Fibroblast of skin of left biceps (primary cell): ENCODE results near the gene SDR39U1.

Experiments used
- DNase-seq, 2 experiments: peaks; one replicate each; pipeline ENCODE4 v3.0.0-alpha.2; 2013; ENCODE audit warnings: low read depth in 2 of 2

SDR39U1 gene

DNA sequence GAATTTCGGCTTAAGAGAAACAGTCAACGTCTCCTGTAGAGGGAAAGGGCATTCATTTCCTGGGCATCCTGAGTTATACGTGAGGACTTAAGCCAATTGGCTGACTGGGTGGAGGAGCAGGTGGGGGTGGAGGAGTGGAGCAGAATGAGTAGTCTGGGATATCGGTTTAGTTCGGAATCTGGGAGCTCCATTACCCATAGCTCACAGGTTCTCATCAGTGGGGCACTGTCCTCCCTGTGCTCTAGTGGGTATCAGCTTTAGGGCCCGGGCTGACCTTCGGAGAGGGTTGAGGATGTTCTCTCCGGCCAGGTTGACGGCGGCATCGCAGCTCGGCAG lies 704 bp downstream of the SDR39U1 start:
- no peak for DNase-seq

GRCh38 chr14:24441485-24441884 lies 1.1 kb downstream of the SDR39U1 start:
- no peak for DNase-seq

DNA sequence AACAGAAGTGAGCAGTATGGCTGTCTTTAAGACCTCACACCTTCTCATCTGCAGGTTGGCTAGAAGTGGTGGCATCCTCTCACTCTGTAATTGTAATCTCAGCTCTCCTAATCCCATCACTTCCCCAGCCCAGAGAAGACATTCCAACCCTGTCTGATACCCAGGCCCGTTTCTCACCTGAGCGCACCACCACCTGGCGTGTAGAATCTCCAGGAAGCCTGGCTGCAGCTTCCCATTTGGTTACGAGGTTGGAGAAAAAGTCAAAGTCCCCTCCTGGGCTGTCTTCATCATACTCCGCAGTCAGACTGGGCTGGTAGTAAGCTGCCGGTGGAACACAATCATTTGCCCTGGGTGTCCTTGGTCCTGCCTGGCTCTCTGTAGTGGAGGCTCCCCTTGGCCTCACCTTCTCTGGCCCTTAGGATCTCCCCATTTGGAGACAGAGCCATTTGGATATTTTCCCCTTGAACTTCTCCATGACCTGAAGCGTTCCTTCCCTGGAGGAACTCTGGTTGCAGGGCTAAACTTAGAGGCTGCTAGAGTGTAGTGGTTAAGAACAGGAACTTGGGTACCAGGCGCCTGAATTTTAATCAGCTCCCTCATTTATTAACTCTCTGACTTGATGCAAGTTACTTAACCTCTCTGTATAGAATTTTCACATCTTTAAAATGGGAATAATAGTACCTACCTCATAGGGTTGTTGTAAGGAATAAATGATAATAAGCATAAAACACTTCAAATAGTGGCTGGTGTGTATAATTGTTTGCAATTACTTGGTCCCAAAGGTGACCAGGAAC lies 1.8 kb downstream of the SDR39U1 start:
- no peak for DNase-seq

GRCh38 chr14:24439830-24440605 lies 2.6 kb downstream of the SDR39U1 start:
- no peak for DNase-seq

- DNase-seq = no peak
These were observed 3.3 kb downstream of the SDR39U1 start for GRCh38 chr14:24439257-24439656.

GRCh38 chr14:24438223-24439097 lies 4.1 kb downstream of the SDR39U1 start:
- no peak for DNase-seq

DNA sequence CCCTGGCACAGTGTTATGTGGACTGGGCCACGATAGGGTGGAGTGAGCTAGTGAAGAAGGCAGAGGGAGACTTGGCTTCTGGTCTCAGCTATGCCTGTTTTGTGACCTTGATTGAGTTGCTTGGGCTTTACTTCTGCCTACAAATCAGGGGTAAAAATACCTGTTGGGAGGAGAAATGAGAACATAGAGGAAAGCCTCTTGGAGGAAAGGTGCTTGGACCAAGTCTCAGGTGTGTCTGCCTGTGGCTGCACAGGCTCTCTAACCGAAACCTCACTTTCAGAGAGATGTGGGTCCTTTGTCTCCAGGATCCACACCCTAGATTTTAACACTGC lies 4.9 kb downstream of the SDR39U1 start:
- no peak for DNase-seq

DNA sequence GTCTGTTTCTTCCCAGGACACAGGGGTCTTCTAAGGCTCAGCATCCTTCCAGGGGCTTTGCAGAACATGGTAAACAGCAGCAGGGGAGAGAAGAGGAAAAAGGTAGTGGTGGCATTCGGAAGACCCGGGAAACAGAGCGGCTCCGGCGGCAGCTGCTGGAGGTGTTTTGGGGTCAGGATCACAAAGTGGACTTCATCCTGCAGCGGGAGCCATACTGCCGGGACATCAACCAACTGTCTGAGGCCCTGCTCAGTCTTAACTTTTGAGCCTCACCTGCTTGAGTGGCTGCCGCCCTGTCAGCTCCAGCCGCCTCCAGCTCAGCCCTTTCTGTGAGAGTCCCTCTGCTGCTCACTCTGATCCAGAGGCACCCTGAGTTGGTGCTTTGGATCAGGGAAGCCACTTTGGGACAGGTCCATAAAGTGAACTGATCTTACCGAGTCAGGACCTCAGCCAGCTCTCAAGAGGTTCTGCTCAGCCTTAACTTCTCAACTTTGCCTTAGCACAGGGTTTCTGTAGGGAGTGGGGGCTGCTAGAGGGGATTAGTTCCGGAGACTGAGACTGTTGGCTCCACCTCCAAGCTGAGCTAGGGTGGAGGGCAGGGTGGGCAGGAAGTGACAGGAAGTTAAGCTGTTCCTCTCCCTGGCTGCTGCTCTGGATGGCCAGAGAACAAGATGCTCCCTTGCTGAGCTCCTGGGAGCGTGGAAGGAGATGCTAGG lies 5.4 kb downstream of the SDR39U1 start:
- DNase-seq = no peak

DNA sequence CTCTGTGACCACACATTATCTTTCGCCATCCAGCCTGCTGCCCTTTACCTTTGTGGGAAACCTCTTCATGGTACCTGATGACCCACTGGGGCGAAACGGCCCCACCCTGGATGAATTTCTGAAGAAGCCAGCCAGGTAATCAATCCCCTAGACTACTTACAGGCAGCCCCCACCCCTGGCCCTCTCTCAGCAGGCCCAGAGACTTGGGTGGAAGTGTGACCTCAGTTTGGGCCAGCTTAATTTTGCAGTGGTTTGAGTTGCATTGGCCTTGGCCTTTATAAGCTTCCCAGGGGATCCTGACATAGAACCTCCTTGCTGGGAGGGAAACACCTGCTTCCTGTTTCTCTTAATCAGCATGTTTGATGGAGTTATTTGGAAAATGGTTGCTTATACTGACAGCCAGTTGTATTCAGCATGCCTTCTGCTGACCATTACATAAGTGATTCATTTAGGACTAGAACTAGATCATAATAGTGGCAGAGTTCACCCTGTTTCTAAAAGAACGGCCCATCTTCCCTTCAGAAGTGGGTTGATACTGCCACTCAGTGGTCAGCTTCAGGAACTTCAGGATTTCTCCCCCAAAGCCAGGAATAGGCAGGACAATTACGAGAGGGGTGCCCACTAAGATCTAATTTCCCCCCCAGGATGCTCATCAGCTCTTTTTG lies 6.1 kb downstream of the SDR39U1 start:
- no peak for DNase-seq

DNA sequence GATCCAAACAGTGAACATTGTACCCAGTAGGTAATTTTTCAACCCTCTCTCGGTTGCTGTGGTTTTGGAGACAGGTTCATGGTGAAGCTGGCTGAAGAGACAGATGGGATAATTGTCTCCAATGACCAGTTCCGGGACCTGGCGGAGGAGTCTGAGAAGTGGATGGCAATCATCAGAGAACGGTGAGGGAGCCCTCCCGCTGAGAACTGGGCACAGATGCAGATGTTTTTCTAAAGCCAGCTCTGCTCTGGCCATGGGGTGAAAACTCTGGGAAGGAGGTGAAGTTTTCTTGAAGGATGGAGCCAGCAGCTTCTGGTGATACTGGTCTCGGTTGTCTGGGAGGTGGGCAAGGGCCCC lies 6.6 kb downstream of the SDR39U1 start:
- no peak for DNase-seq

GRCh38 chr14:24435192-24435810 lies 7.3 kb downstream of the SDR39U1 start:
- no peak for DNase-seq

- no peak for DNase-seq
These were observed 7.9 kb downstream of the SDR39U1 start for GRCh38 chr14:24434676-24435075.

DNA sequence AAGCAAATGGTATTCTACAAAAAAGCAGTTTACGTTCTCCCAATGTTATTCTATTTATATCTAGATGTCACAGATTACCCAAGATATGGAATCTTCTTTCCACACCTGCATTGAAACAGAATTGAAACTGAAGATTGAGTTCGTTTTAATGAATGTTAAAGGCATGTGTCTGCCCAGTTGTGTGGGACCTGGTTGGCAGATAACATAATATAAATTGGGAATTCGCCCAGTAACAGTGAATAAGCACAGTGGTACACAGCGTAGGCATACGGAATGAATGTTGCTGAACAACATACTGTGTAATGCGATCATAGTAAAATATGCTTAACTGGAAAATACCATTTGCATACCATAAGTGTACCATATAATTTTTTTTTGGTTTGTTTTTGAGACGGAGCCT lies 8.5 kb downstream of the SDR39U1 start:
- no peak for DNase-seq

GRCh38 chr14:24432259-24433131 lies 10.1 kb downstream of the SDR39U1 start:
- no peak for DNase-seq

DNA sequence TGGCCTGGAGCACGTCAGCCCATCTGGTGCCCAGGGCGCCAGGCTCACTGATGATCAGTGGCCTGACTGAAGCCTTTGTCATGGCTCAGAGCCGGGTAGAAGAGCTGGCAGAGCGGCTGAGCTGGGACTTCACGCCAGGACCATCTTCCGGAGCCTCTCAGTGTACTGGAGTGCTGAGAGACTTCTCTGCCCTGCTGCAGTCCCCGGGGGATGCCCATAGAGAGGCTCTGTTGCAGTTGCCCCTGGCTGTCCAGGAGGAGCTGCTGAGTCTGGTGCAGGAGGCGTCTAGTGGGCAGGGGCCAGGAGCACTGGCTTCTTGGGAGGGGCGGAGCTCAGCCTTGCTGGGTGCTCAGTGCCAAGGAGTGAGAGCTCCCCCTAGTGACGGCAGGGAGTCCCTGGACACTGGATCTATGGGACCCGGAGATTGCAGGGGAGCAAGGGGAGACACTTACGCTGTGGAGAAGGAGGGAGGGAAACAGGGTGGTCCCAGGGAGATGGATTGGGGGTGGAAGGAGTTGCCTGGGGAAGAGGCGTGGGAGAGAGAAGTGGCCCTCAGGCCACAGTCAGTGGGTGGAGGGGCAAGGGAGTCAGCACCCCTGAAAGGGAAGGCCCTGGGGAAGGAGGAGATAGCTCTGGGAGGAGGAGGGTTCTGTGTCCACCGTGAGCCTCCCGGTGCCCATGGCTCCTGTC lies 10.9 kb downstream of the SDR39U1 start:
- peak; percentile 70 to 71 for DNase-seq

DNA sequence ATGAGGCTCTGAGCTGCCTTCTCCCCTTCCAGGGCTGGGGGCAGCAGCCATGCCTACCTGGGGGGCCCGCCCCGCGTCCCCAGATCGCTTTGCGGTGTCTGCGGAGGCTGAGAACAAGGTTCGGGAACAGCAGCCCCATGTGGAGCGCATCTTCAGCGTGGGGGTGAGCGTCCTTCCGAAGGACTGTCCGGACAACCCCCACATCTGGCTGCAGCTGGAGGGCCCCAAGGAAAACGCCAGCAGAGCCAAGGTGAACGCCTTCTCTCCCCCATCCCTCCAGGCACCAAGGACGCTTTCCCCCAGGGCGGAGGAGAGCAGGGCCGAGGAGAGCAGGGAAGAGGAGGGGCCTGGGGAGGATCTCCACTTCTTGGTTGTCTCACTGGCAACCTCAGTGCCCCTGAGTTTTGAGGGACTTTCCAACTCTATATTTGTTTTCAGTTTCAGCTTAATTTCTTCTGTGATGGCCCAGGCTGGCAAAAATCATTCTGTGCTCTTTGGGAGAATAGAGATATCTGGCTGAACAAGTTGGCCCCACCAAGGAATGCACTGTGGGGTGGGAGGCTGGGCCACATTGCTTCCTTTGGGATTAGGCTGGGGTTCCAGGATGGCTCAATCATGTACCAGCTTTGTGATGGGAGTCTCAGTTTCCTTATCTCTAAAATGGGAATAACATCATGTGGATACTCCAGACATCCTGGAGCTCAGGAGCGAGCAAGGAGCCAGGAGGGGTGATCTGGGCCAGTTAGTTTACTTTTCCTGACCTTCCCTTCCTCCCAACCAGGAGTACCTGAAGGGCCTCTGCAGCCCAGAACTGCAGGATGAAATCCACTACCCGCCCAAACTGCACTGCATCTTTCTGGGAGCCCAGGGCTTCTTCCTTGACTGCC lies 11.7 kb downstream of the SDR39U1 start:
- DNase-seq = no peak

GRCh38 chr14:24430143-24430681 lies 12.4 kb downstream of the SDR39U1 start:
- DNase-seq = peak; percentile 45 to 49
